C1 segment of cervical spinal cord (tissue), 14 donors: ENCODE measurements around the gene PCSK4.
A peak's percentile ranks its signal among the peaks of the same experiment; 100 is the strongest.
"Not testable (repeated sequence)": the region's sequence is repeated elsewhere in the genome, so short reads cannot be mapped to it uniquely, and the experiment has no call there.

ENCODE experiments used
- DNase-seq, 14 donors: peaks; one replicate each; lab custom pipeline; 2025; lab: John Stamatoyannopoulos, UW

The PCSK4 gene

GRCh38 chr19:1505012-1505411 lies 14.9 kb upstream of the PCSK4 start:
- DNase-seq: no peak

GRCh38 chr19:1503925-1504773 lies 14.0 kb upstream of the PCSK4 start:
- no peak for DNase-seq

GRCh38 chr19:1503089-1503924 lies 13.2 kb upstream of the PCSK4 start:
- DNase-seq: peak in 7 of 14 donors; percentile 6 to 53 (median 25)

GRCh38 chr19:1502433-1503088 lies 12.4 kb upstream of the PCSK4 start:
- no peak for DNase-seq

GRCh38 chr19:1501200-1501595 lies 11.0 kb upstream of the PCSK4 start:
- no peak for DNase-seq

- not testable (repeated sequence) for DNase-seq
These were observed 9.1 kb upstream of the PCSK4 start for GRCh38 chr19:1499231-1499630.

- no peak for DNase-seq
These were observed 7.6 kb upstream of the PCSK4 start for GRCh38 chr19:1497578-1498235.

GRCh38 chr19:1496714-1497577 lies 6.8 kb upstream of the PCSK4 start:
- no peak for DNase-seq

- DNase-seq: no peak
These were observed 5.9 kb upstream of the PCSK4 start for GRCh38 chr19:1495799-1496713.

GRCh38 chr19:1495051-1495798 lies 5.1 kb upstream of the PCSK4 start:
- no peak for DNase-seq

- no peak for DNase-seq
These were observed 4.1 kb upstream of the PCSK4 start for GRCh38 chr19:1494115-1494815.

GRCh38 chr19:1492474-1493006 lies 2.4 kb upstream of the PCSK4 start:
- no peak for DNase-seq

- no peak for DNase-seq
These were observed 1.7 kb upstream of the PCSK4 start for GRCh38 chr19:1491849-1492170.

GRCh38 chr19:1491114-1491848 lies 1.1 kb upstream of the PCSK4 start, which contains the start of gene REEP6:
TSS of gene REEP6 (plus strand) at chr19:1491181. CDS start at chr19:1491270, 89 bp downstream.
- no peak for DNase-seq

GRCh38 chr19:1489463-1490310 lies 463 bp downstream of the PCSK4 start:
- no peak for DNase-seq

- DNase-seq: no peak
These were observed 1.9 kb downstream of the PCSK4 start for GRCh38 chr19:1488282-1488601.
